K562 (cell line): ENCODE results near the gene DPAGT1. TPM values are rescaled to one million over a fixed set of nuclear protein-coding genes. Genes with fewer than 3 reads are reported as not detected.

Experiments
- CXXC5 ChIP-seq: fragments of 250-450 bp; sonication (Bioruptor Pico); IDR thresholded peaks from 2 replicates; pipeline ENCODE4 v1.8.0; 2022; ENCODE audit warnings: inconsistent platforms, mild to moderate bottlenecking, moderate library complexity
- EP400 ChIP-seq: fragments of 450-650 bp; IDR thresholded peaks from 2 replicates; pipeline ENCODE4 v1.6.1; 2017; ENCODE audit warnings: antibody characterized with exemption, mild to moderate bottlenecking, moderate library complexity
- KDM2B ChIP-seq: fragments of 250-450 bp; sonication (Bioruptor Pico); IDR thresholded peaks from 2 replicates; pipeline ENCODE4 v1.8.0; 2021; ENCODE audit warnings: mild to moderate bottlenecking, moderate library complexity
- MTA2 ChIP-seq: fragments of 450-650 bp; IDR thresholded peaks from 2 replicates; pipeline ENCODE4 v1.6.1; 2016; ENCODE audit warnings: low read depth
- NFATC3 ChIP-seq: fragments of 450-650 bp; IDR thresholded peaks from 2 replicates; pipeline ENCODE4 v1.6.1; 2017; ENCODE audit warnings: mild to moderate bottlenecking
- TBP ChIP-seq: optimal IDR thresholded peaks from 2 replicates; pipeline ENCODE3; 2011; ENCODE audit warnings: low read depth, low read length, improper control_type of control experiment
- TEAD2 ChIP-seq: fragments of 450-650 bp; IDR thresholded peaks from 2 replicates; pipeline ENCODE4 v1.6.1; 2016; ENCODE audit warnings: missing genetic modification characterization, control low read depth, missing compliant biosample characterization
- TOE1 ChIP-seq, 2 experiments: fragments of 450-650 bp in 1 of 2; sonication (generic) in 1 of 2; formaldehyde crosslinking in 1 of 2; IDR thresholded peaks; 2 replicates each; pipeline versions ENCODE4 v1.7.1 to v1.8.0; 2016 to 2022; ENCODE audit warnings: borderline replicate concordance in 2 of 2, mild to moderate bottlenecking in 2 of 2, antibody characterized with exemption in 1 of 2, inconsistent platforms in 1 of 2, low read depth in 1 of 2, missing genetic modification reagents in 1 of 2, moderate library complexity in 1 of 2
- polyA plus RNA-seq, 8 experiments: library from polyadenylated mRNA; depleted of rRNA in 4 of 8; stranded (reverse) in 5 of 8; unstranded in 3 of 8; fragments of >200 nt; fragmentation: Nextera tagmentation in 2 of 8; fragmentation: Illumina TruSeq in 1 of 8; extraction: Ambion mirVana in 2 of 8; extraction: Trizol in 1 of 8; gene quantifications; 2 replicates each; pipeline versions ENCODE4 v1.2.1 to v1.2.3, GENCODE V29; 2011 to 2014; ENCODE audit warnings: inconsistent platforms in 1 of 8, missing spikeins in 1 of 8
- total RNA-seq, 7 experiments: library from RNA; depleted of rRNA in 6 of 7; stranded (reverse); fragments of >200 nt in 6 of 7; fragmentation: Illumina TruSeq in 2 of 7; extraction: Trizol in 2 of 7; gene quantifications; 2 replicates each; pipeline versions ENCODE4 v1.2.1 to v1.2.3, GENCODE V29; 2011 to 2021; ENCODE audit warnings: low replicate concordance in 1 of 7
- TF ChIP-seq, protein P1 (sequence below): sonication (generic); formaldehyde crosslinking; IDR thresholded peaks from 2 replicates; pipeline ENCODE4 v1.8.0; 2022; ENCODE audit warnings: missing genetic modification reagents, mild to moderate bottlenecking, borderline replicate concordance
- TF ChIP-seq, protein P2 (sequence below), 2 experiments: fragments of 450-650 bp; IDR thresholded peaks; 2 replicates each; pipeline ENCODE4 v1.6.1; 2016; ENCODE audit warnings: mild to moderate bottlenecking in 2 of 2, borderline replicate concordance in 1 of 2, low read depth in 1 of 2, moderate library complexity in 1 of 2

Gene DPAGT1
- total and polyA plus RNA-seq, 9 of the 15 experiments (the other 6 are each of a cell fraction or from before 2014, with no cell fraction given) = 29.9 to 135 (median 85.0) TPM

DNA sequence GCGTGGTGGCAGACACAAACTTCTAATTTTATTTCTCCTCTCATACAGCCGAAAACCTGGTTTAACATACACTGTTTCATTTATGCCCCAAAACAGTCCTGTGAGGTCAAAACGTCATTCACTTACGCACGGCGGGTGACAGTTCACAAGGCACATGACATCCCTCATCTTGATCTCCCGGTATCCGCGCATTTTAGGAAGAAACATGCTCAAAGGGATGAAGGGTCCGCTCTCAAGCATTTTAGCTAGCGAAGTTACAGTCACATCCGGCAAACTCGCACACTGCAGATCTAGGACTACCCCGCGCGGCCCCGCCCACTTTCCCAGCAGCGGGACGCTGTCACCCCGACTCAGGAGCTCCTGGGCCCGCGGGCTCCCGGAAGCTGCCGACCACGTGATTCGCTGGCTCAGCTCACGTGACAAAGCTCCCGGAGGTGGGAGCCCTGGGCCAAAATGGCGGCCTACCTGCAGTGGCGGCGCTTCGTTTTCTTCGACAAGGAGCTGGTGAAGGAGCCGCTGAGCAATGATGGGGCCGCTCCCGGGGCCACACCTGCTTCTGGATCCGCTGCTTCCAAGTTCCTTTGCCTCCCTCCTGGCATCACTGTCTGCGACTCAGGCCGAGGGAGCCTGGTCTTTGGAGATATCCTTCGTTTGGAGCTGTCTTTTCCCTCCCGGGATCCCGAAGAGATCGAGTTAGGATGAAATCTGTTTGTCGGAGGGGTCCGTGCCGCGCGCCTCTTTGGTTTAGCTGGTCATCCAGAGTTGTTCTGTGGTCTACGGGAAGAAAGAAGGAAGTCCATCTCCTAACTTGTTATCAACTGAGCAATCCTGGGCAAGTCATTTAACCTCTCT, 34.1 kb downstream of the DPAGT1 start, which contains the start of gene VPS11 (continued):
- TF ChIP-seq, protein P1, sequence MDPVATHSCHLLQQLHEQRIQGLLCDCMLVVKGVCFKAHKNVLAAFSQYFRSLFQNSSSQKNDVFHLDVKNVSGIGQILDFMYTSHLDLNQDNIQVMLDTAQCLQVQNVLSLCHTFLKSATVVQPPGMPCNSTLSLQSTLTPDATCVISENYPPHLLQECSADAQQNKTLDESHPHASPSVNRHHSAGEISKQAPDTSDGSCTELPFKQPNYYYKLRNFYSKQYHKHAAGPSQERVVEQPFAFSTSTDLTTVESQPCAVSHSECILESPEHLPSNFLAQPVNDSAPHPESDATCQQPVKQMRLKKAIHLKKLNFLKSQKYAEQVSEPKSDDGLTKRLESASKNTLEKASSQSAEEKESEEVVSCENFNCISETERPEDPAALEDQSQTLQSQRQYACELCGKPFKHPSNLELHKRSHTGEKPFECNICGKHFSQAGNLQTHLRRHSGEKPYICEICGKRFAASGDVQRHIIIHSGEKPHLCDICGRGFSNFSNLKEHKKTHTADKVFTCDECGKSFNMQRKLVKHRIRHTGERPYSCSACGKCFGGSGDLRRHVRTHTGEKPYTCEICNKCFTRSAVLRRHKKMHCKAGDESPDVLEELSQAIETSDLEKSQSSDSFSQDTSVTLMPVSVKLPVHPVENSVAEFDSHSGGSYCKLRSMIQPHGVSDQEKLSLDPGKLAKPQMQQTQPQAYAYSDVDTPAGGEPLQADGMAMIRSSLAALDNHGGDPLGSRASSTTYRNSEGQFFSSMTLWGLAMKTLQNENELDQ (CRISPR knock-in tag) = no peak
- TF ChIP-seq TEAD2 (tag) (no peak), KDM2B (CRISPR knock-in tag) (no peak), TBP (peak; percentile 56), NFATC3 (no peak), CXXC5 (CRISPR knock-in tag) (peak; percentile 75), TOE1 (IDR thresholded peaks at IDR 0.05; ENCODE audit: borderline replicate concordance) (peak; percentile 99), TOE1 (CRISPR knock-in tag; IDR thresholded peaks at IDR 0.05; ENCODE audit: borderline replicate concordance, low read depth) (no peak), EP400 (peak; percentile 83), MTA2 (0 out of 2 replicates have a peak, but pooled peaks have one; percentile 21)
- TF ChIP-seq, protein P2, sequence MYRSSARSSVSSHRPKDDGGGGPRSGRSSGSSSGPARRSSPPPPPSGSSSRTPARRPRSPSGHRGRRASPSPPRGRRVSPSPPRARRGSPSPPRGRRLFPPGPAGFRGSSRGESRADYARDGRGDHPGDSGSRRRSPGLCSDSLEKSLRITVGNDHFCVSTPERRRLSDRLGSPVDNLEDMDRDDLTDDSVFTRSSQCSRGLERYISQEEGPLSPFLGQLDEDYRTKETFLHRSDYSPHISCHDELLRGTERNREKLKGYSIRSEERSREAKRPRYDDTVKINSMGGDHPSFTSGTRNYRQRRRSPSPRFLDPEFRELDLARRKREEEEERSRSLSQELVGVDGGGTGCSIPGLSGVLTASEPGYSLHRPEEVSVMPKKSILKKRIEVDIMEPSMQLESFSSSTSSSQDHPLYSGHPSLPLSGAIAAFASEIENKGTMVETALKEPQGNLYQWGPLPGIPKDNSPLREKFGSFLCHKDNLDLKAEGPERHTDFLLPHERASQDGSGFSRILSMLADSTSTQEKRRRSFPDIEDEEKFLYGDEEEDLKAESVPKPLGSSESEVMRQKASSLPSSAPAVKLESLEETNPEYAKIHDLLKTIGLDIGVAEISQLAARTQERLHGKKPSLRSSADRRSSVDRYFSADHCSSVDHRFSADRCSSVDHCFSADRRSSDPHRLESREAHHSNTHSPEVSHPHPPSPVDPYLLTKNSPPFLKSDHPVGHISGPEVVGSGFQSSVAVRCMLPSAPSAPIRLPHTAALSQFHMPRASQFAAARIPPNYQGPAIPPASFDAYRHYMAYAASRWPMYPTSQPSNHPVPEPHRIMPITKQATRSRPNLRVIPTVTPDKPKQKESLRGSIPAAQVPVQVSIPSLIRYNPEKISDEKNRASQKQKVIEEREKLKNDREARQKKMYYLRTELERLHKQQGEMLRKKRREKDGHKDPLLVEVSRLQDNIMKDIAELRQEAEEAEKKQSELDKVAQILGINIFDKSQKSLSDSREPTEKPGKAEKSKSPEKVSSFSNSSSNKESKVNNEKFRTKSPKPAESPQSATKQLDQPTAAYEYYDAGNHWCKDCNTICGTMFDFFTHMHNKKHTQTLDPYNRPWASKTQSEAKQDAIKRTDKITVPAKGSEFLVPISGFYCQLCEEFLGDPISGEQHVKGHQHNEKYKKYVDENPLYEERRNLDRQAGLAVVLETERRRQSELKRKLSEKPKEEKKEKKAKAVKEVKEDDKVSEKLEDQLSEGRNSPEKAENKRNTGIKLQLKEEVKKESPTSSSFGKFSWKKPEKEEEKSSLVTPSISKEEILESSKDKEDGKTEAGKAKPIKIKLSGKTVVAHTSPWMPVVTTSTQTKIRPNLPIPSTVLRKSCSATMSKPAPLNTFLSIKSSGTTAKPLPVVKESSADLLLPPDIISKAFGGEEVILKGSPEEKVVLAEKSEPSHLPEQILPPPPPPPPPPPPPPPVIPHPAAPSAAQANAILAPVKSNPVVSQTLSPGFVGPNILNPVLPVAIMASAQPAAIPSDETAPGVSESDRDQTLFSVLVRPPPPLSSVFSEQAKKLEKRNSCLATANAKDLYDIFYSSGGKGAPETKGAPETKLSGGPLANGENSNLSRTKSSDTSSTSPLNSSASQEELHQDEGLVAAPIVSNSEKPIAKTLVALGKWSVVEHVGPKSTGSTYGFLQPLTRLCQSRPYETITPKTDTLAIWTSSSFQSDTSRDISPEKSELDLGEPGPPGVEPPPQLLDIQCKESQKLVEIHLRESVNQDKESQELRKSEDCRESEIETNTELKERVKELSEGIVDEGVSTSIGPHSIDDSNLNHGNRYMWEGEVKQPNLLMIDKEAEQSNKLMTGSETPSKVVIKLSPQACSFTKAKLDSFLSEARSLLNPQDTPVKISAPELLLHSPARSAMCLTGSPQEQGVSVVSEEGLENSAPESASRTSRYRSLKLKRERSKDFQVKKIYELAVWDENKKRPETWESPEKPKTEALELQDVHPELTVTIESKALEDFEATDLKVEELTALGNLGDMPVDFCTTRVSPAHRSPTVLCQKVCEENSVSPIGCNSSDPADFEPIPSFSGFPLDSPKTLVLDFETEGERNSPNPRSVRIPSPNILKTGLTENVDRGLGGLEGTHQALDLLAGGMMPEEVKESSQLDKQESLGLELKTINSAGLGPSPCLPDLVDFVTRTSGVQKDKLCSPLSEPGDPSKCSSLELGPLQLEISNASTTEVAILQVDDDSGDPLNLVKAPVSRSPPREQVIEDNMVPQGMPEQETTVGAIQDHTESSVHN (IDR thresholded peaks at IDR 0.05; ENCODE audit: borderline replicate concordance in 1 of 2, low read depth in 1 of 2) = 0 out of 4 replicates have a peak, but pooled peaks of 1 of the 2 experiments have one; percentile 32
